WTC11 (cell line): ENCODE measurements around the gene DNAJC19.
"Not testable (repeated sequence)": the region's sequence is repeated elsewhere in the genome, so short reads cannot be mapped to it uniquely, and the experiment has no call there.

Source experiments
- CTCF ChIP-seq: fragments of 200-600 bp; IDR thresholded peaks from 2 replicates; pipeline ENCODE4 v1.8.0; 2022; ENCODE audit warnings: antibody characterized with exemption
- GABPB1 ChIP-seq: sonication (generic); formaldehyde crosslinking; IDR thresholded peaks from 2 replicates; pipeline ENCODE4 v1.8.1; 2023; ENCODE audit warnings: mild to moderate bottlenecking, missing genetic modification reagents
- GRHL2 ChIP-seq: fragments of 250-450 bp; sonication (Bioruptor Pico); IDR thresholded peaks from 2 replicates; pipeline ENCODE4 v1.8.0; 2022; ENCODE audit warnings: mild to moderate bottlenecking, moderate library complexity; ENCODE audit not compliant: insufficient replicate concordance, severe bottlenecking
- HMGA2 ChIP-seq: fragments of 250-450 bp; sonication (Bioruptor Pico); IDR thresholded peaks from 2 replicates; pipeline ENCODE4 v1.4.0; 2021; ENCODE audit warnings: mild to moderate bottlenecking, moderate library complexity
- IRF1 ChIP-seq: sonication (generic); formaldehyde crosslinking; IDR thresholded peaks from 2 replicates; pipeline ENCODE4 v1.8.0; 2023; ENCODE audit warnings: missing genetic modification reagents
- JAZF1 ChIP-seq: fragments of 250-450 bp; sonication (Bioruptor Pico); IDR thresholded peaks from 2 replicates; pipeline ENCODE4 v1.9.0; 2021; ENCODE audit warnings: moderate library complexity, mild to moderate bottlenecking, inconsistent platforms
- MAX ChIP-seq: sonication (generic); formaldehyde crosslinking; IDR thresholded peaks from 2 replicates; pipeline ENCODE4 v1.8.0; 2022; ENCODE audit warnings: mild to moderate bottlenecking, missing genetic modification reagents
- NFE2L1 ChIP-seq: sonication (generic); formaldehyde crosslinking; IDR thresholded peaks from 2 replicates; pipeline ENCODE4 v1.8.1; 2023; ENCODE audit warnings: missing genetic modification reagents
- NR2C2 ChIP-seq: sonication (generic); formaldehyde crosslinking; IDR thresholded peaks from 2 replicates; pipeline ENCODE4 v1.8.0; 2022; ENCODE audit warnings: mild to moderate bottlenecking, missing genetic modification reagents
- PREB ChIP-seq: sonication (generic); formaldehyde crosslinking; IDR thresholded peaks from 2 replicates; pipeline ENCODE4 v1.8.1; 2022; ENCODE audit warnings: mild to moderate bottlenecking, missing genetic modification reagents, moderate library complexity, borderline replicate concordance
- TEAD4 ChIP-seq: sonication (generic); formaldehyde crosslinking; IDR thresholded peaks from 2 replicates; pipeline ENCODE4 v1.8.0; 2022; ENCODE audit warnings: mild to moderate bottlenecking, missing genetic modification reagents
- ZNF263 ChIP-seq: sonication (generic); formaldehyde crosslinking; IDR thresholded peaks from 2 replicates; pipeline ENCODE4 v1.8.1; 2022; ENCODE audit warnings: low read depth, mild to moderate bottlenecking, moderate library complexity, missing genetic modification reagents
- ZNF317 ChIP-seq: sonication (generic); formaldehyde crosslinking; IDR thresholded peaks from 2 replicates; pipeline ENCODE4 v1.8.1; 2023; ENCODE audit warnings: low read depth, mild to moderate bottlenecking, moderate library complexity, missing genetic modification reagents, borderline replicate concordance
- ZNF416 ChIP-seq: fragments of 250-450 bp; sonication (Bioruptor Pico); IDR thresholded peaks from 2 replicates; pipeline ENCODE4 v1.9.0; 2021; ENCODE audit warnings: mild to moderate bottlenecking, inconsistent platforms

GRCh38 chr3:180986366-180986765, 3.2 kb downstream of the DNAJC19 start:
- TF ChIP-seq CTCF; ZNF317 (CRISPR knock-in tag); MAX (CRISPR knock-in tag); TEAD4; HMGA2 (CRISPR knock-in tag); GABPB1 (CRISPR knock-in tag); GRHL2 (CRISPR knock-in tag); PREB (CRISPR knock-in tag); JAZF1 (CRISPR knock-in tag); NR2C2; IRF1 (CRISPR knock-in tag); ZNF416 (CRISPR knock-in tag); ZNF263 (CRISPR knock-in tag); NFE2L1 (CRISPR knock-in tag): not testable (repeated sequence)
